ENCODE data around the gene GPRASP2.

Gene GPRASP2

DNA sequence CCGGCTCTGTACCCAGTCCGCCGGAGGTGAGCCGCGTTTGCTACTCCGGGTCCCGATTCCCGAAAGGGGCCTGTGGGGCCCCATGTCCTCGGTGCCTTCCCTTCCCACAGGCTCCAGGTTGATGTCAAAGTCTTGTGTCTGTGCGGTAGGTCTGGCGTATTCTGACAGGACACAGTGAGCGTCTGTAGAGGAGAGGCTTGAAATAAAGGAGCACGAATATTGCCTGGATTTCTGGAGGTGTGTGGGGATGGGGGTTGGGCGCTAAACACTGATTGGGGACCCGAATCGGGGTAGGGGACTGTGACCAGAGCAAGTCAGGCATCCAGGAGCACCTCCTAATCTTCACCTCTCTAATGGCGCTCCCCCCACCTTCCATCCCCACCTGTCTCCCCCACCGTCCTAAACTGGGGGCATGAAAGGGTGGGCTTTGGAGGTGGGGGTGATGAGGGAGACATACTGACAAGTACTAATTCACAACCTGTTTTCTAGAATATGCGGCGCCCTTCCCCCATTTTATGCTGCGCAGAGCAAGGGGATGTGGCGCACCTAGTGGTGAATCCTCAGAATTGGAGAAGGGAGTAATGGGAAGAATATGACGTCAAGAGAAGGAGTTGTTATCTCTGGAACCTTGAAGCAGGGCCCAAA lies 855 bp downstream of the GPRASP2 start:
- DNase-seq (ENCODE audit: low read depth in 1 of 2, low spot score in 1 of 2), result no peak
- H3K27ac ChIP-seq (replicated peaks), result no peak overlapping the region

DNA sequence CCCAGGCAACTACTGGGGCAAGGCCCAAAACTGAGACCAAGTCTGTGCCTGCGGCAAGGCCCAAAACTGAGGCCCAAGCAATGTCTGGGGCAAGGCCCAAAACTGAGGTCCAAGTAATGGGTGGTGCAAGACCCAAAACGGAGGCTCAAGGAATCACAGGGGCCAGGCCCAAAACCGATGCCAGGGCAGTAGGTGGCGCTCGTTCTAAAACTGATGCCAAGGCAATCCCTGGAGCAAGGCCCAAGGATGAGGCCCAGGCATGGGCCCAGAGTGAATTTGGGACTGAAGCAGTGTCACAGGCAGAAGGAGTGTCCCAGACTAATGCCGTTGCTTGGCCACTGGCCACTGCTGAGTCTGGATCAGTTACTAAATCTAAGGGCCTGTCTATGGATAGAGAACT lies 2.7 kb downstream of the GPRASP2 start:
- H3K27ac ChIP-seq (replicated peaks), result no peak overlapping the region

More for the DNA sequence above, 855 bp downstream of the GPRASP2 start:
- Histone ChIP-seq H3K4me3 (replicated peaks; ENCODE audit: insufficient read depth, low read length) (peak overlapping the region; percentile 32), H3K27me3 (ENCODE audit: insufficient read depth, poor library complexity, severe bottlenecking) (peaks cover 3% of the 10 kb centered on the region)
- TF ChIP-seq, protein P1, sequence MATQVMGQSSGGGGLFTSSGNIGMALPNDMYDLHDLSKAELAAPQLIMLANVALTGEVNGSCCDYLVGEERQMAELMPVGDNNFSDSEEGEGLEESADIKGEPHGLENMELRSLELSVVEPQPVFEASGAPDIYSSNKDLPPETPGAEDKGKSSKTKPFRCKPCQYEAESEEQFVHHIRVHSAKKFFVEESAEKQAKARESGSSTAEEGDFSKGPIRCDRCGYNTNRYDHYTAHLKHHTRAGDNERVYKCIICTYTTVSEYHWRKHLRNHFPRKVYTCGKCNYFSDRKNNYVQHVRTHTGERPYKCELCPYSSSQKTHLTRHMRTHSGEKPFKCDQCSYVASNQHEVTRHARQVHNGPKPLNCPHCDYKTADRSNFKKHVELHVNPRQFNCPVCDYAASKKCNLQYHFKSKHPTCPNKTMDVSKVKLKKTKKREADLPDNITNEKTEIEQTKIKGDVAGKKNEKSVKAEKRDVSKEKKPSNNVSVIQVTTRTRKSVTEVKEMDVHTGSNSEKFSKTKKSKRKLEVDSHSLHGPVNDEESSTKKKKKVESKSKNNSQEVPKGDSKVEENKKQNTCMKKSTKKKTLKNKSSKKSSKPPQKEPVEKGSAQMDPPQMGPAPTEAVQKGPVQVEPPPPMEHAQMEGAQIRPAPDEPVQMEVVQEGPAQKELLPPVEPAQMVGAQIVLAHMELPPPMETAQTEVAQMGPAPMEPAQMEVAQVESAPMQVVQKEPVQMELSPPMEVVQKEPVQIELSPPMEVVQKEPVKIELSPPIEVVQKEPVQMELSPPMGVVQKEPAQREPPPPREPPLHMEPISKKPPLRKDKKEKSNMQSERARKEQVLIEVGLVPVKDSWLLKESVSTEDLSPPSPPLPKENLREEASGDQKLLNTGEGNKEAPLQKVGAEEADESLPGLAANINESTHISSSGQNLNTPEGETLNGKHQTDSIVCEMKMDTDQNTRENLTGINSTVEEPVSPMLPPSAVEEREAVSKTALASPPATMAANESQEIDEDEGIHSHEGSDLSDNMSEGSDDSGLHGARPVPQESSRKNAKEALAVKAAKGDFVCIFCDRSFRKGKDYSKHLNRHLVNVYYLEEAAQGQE (IDR thresholded peaks at IDR 0.05; ENCODE audit: insufficient replicate concordance, low read depth), result no peak
- TF ChIP-seq, protein P2, sequence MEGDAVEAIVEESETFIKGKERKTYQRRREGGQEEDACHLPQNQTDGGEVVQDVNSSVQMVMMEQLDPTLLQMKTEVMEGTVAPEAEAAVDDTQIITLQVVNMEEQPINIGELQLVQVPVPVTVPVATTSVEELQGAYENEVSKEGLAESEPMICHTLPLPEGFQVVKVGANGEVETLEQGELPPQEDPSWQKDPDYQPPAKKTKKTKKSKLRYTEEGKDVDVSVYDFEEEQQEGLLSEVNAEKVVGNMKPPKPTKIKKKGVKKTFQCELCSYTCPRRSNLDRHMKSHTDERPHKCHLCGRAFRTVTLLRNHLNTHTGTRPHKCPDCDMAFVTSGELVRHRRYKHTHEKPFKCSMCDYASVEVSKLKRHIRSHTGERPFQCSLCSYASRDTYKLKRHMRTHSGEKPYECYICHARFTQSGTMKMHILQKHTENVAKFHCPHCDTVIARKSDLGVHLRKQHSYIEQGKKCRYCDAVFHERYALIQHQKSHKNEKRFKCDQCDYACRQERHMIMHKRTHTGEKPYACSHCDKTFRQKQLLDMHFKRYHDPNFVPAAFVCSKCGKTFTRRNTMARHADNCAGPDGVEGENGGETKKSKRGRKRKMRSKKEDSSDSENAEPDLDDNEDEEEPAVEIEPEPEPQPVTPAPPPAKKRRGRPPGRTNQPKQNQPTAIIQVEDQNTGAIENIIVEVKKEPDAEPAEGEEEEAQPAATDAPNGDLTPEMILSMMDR (IDR thresholded peaks at IDR 0.05; ENCODE audit: insufficient read depth, low read length), result no peak
- TF ChIP-seq SPI1 (IDR thresholded peaks at IDR 0.05; ENCODE audit: borderline replicate concordance, low read depth) (no peak), GABPA (IDR thresholded peaks at IDR 0.05; ENCODE audit: low read depth) (no peak), POLR2AphosphoS5 (IDR thresholded peaks at IDR 0.05; ENCODE audit: low read depth) (no peak)

DNA sequence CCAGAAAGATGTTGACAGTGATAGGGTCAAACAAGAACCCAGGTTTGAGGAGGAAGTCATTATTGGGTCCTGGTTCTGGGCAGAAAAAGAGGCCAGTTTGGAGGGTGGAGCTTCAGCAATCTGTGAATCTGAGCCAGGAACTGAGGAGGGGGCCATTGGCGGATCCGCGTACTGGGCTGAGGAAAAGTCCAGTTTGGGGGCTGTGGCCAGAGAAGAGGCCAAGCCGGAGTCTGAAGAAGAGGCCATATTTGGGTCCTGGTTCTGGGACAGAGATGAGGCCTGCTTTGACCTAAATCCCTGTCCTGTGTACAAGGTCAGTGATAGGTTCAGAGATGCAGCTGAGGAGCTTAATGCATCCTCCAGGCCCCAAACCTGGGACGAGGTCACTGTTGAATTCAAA lies 3.7 kb downstream of the GPRASP2 start:
- Histone ChIP-seq H3K27me3 (ENCODE audit: insufficient read depth, poor library complexity, severe bottlenecking) (peaks cover 3% of the 10 kb centered on the region), H3K27ac (replicated peaks) (no peak overlapping the region), H3K4me3 (replicated peaks; ENCODE audit: insufficient read depth, low read length) (no peak overlapping the region)
- TF ChIP-seq, protein P2 (IDR thresholded peaks at IDR 0.05; ENCODE audit: insufficient read depth, low read length), result no peak
- TF ChIP-seq GABPA (IDR thresholded peaks at IDR 0.05; ENCODE audit: low read depth) (no peak), SPI1 (IDR thresholded peaks at IDR 0.05; ENCODE audit: borderline replicate concordance, low read depth) (no peak), POLR2AphosphoS5 (IDR thresholded peaks at IDR 0.05; ENCODE audit: low read depth) (no peak)
- TF ChIP-seq, protein P1 (IDR thresholded peaks at IDR 0.05; ENCODE audit: insufficient replicate concordance, low read depth), result no peak
- DNase-seq (ENCODE audit: low read depth in 1 of 2, low spot score in 1 of 2), result no peak

More for the DNA sequence above, 2.7 kb downstream of the GPRASP2 start:
- DNase-seq (ENCODE audit: low read depth in 1 of 2, low spot score in 1 of 2), result no peak
- Histone ChIP-seq H3K27me3 (ENCODE audit: insufficient read depth, poor library complexity, severe bottlenecking) (peaks cover 3% of the 10 kb centered on the region), H3K4me3 (replicated peaks; ENCODE audit: insufficient read depth, low read length) (no peak overlapping the region)
- TF ChIP-seq GABPA (IDR thresholded peaks at IDR 0.05; ENCODE audit: low read depth) (no peak), SPI1 (IDR thresholded peaks at IDR 0.05; ENCODE audit: borderline replicate concordance, low read depth) (no peak), POLR2AphosphoS5 (IDR thresholded peaks at IDR 0.05; ENCODE audit: low read depth) (no peak)
- TF ChIP-seq, protein P1 (IDR thresholded peaks at IDR 0.05; ENCODE audit: insufficient replicate concordance, low read depth), result no peak
- TF ChIP-seq, protein P2 (IDR thresholded peaks at IDR 0.05; ENCODE audit: insufficient read depth, low read length), result no peak

All from HL-60 (cell line).